NCI-H446 treated with DMSO at 0.1 percent for 48 hours (cell line): ENCODE measurements around the gene MIGA2.
A peak's percentile ranks its signal among the peaks of the same experiment; 100 is the strongest.
"Not testable (repeated sequence)": the region's sequence is repeated elsewhere in the genome, so short reads cannot be mapped to it uniquely, and the experiment has no call there.

Experiments
- DNase-seq: peaks from one replicate; lab custom pipeline; 2025; lab: John Stamatoyannopoulos, UW

Gene MIGA2

DNA sequence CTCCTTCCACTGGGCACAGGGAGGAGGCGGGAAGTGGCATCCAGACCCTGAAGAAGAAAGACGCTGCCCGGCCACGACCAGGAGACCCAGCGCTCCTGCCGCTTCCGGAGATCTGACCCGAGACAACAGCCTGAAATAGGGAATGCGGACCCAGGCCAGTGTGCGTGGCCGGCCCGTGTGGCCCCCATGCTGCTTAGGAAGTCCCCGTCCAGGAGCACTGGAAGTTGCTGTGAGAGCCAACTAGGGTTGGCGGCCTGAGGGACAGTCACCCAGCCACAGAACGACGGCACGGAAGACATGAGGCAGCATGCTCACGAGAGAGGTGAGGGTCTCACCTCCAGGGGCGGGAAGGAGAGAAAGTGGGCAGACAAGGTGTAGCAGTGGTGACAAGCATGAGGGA, 25.3 kb upstream of the MIGA2 start:
- DNase-seq, result no peak

DNA sequence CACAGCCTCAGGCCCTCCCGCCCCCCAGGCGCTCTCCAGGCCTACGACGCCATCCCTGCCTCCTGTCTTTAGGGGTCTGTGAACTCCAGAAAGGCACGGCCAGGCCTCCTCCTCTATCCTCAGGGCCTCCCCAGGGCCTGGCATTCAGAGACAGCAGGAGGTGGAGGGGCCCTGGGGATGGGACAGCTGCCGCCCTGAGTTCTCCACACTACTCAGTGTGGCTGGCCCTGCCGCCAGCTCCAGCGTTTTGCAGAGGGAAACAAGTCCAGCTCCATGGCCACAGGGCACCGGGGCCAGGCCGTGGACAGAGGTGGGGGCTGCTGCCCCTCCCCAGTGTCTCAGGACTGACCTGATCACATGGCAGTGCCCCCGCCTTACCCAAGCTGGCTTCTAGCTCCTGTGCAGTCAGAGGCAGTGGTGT, 24.7 kb upstream of the MIGA2 start:
- no peak for DNase-seq

DNA sequence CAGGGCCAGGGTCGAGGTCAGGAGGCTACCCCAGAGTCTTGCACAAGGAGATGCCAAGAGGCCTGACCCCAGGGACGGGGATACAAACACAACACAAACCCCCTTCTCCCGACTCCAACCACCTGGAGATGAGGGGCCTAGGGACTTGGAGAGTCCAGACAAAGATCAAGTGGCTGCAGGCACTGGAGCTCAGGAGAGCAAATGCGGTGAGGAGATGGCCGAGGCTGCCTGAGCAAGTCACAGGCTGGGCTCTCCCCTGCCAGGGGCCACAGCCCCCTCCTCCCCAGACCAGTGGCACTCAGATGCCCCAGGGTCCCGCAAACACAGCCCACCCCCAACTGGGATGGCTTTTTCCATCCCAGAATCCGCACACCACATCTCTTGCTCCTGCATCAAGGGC, 24.1 kb upstream of the MIGA2 start:
- no peak for DNase-seq

DNA sequence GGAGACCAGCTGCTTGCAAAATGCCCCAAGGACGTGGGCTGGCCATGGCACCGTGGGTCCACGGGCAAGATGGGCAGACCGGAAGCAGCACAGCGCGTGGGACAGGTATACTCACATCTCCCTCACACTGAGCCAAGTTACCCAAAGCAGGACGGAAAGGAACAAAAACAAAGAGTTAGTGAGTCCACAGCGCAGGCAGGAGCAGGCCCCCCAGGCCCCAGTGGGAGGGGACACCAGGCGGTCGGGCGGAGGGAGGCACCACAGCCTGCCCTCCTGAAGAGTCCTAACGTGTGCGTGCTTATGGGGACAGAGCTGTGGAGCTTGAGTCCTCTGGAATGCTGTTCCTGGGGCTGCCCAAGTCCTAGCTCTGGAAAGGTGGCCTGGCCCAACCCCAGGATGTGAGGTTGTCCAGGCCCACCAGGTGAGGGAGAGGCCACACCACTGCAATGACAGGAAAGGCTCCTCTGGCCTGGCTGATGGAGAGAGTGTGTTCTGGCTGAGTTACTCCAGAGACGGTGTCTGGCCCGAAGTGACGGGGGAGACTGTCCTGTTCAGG, 23.5 kb upstream of the MIGA2 start:
- no peak for DNase-seq

DNA sequence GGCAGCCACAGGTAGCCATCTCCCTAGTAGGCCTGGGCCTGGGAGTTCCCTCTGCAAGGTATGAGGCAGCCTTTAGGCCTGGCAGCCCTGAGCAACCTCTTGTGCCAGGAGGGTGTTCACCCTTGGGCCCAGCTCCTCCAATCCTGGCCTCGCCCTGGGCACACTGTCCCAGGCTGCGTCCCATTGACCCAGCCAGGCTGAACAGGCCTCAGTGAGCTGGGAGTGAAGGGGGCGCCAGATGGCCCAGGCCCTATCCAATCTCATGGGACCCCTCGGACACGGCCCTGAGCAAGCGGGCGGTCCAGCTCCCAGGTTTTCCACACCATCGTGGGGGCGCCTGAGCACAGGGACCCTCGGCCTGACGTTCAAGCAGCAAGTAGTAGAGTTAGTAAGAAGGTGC, 22.8 kb upstream of the MIGA2 start:
- no peak for DNase-seq

DNA sequence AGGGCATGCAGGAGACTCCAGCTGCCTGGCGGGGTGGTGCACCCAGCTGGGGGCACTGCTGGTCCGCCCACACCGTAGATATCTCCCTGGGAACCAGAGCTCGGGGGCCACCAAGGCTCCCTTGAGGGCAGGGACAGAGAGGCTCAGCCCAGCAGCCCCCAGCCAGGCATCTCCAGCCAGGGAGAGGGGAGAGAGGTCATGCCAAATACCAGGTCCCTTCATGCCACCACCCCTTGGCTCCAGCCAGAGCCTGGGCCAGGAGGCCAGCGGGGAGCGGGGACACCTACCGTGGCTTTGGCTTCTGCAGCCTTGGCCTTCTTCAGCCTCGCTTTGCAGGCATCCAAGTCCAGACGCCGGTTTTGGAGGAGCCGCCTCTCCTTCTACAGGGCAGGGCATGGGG, 22.3 kb upstream of the MIGA2 start:
- DNase-seq, result no peak

DNA sequence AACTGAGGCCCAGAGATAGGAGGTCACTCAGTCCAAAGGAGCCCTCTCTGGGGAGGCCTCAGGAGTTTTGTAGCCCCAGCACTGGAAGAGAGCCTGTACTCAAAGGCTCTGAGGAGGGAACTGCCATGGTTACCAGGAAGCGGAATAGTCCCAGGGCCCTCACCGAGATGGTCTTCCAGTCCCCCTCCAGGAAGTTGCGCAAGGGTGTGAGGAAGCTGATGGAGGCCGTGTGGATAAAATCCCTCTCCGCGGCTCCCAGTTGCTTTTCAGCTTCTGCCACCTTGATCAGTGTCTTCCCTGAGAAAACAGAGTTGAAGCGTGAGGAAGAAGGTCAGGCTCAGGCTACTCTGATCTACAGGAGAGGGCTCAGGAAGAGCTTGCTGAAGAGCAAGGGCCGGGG, 21.8 kb upstream of the MIGA2 start:
- no peak for DNase-seq

DNA sequence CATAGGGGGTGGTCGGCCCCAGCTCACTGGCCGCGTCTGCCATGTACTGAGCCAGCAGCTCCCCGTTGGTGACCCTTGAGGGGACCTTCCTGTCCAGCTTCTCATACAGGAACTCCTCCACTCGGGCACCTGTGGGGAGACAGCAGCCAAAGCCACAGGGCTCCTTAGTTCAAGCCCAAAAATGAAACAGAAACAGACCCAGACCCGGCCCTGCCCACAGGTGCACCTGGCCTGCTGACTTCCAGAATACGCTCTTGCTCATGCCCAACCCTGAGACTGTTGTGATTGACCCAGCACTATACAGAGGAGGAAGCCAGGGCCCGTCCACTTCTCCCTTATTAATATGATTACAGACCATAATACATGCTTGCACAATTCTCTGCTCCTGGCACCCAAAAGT, 15.3 kb upstream of the MIGA2 start:
- no peak for DNase-seq

DNA sequence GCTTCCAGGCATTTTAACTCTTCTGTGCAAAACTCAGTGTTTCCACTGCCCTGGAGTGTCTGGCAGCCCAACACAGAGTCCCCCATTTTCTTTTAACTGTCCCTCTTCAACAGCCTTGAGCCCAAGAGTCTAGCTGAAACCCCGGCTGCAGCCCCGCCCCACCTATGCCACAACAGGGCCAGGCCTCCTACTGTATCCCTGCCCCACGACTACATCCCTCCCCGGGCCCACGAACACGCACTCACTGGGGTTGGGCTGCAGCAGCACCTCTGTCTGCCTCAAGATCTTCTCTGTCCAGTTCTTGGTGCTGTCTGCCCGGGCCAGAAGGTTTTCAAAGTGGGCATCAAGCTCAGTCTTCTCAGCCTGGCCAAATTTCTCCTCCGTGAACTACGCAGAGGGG, 14.4 kb upstream of the MIGA2 start:
- no peak for DNase-seq

DNA sequence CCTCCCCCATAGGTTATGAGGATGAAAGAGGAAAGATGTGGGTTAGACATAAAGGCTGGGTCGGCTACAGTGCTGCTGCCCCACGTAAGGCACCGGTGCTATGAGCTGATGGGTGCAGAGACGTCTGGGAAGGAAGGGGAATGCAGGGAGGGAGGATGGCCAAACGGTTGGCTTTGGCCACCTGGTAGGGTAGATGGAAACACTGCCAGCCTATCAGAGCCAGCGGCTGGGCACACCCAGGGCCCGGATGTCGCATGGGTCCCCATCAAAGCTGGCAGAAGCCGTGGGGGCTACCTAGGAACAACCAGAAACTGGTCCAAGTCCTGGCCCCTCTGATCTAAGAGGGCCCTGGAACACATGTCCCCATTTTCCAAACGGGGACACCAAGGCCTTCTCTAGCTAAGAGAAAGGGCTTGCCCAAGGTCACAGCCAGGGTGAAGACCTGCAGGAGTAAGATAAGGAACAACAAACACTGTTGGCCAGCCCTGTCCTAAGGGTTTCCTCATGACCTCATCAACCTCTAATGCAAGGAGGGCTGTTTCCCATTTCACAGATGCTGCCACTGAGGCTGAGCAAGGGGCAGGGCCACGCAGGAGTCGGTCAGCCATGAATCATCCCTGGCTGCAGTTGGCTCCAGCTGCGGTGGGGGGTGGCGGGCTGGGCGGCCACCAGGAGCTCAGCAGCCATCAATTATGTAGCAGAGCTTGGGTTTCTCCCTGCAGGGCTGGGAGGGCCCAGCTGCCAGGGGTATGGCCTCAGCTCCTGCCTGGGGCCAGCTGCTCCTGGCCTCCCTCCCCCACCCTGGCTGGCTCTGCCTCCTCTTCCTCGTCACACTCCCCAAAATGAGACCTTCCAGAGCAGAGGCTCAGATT, 13.2 kb upstream of the MIGA2 start:
- no peak for DNase-seq

DNA sequence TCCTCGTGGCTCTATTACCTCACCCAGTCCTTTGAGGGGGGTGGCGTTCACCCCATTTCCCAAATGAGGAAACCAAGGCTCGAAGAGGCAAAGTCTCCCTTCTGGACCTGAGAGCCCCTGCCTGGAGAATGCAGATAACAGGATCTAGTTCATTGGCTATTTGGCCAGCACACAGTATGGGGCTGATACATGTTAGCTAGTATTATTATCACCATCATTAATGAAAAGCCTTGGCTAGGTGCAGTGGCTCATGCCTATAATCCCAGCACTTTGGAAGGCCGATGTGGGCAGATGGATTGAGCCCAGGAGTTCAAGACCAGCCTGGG, 12.6 kb upstream of the MIGA2 start:
- DNase-seq, result no peak

DNA sequence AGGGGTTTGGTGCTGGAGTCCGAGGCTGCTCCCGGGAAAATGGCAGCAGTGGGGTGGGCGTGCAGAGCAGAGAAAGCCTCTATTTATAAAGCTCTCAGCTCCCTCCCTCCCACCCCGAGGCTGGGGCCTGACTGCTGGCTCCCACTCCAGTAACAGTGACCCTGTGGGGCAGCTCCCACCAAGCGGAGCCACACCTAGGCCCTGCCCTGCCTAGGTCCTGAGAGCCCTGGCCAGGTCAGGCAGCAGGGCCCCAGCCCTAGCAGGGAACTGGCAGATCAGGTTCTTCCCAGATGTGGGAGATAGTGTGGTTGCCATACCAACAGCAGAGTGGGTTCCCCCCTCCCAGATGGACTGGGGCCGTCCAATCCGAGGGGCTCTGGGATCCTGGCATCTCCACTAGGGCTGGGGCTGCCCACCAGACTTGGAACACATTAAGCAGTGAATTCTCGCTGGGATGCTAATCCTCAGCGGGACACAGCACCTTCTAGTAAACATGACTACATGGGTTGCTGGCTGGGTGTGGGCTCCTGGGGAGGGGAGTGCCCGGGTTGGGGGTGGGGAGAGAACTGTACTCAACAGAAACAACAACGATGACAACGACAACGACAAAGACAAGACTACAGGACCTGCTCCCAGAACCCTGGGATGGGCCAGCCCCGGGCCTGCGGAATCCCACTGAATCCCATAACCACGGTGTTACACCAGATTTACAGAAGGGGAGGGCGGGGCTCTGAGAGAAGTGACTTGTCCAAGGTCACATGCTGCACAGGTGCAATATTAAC, 9.8 kb upstream of the MIGA2 start:
- no peak for DNase-seq

DNA sequence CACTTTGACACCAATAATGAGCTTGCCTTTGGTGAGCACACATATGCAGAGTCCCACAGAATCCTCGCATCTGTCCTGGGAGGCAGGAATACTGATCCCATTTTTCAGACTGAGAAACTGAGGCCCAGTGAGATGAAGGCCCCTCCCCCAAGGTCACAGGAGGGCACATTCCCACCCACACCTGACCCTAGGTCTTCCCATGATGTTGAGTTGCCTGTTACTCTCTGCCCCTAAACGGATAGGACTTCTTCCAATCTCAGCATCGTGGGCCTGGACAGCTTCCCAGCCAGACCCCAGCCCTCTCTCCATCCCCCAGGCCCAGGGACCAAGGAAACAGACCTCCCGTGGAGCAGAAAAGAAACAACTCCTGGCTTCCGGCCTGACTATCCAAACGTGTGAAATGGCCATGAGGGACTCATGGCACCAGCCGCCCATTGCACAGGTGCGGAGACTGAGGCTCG, 9.2 kb upstream of the MIGA2 start:
- DNase-seq, result no peak

DNA sequence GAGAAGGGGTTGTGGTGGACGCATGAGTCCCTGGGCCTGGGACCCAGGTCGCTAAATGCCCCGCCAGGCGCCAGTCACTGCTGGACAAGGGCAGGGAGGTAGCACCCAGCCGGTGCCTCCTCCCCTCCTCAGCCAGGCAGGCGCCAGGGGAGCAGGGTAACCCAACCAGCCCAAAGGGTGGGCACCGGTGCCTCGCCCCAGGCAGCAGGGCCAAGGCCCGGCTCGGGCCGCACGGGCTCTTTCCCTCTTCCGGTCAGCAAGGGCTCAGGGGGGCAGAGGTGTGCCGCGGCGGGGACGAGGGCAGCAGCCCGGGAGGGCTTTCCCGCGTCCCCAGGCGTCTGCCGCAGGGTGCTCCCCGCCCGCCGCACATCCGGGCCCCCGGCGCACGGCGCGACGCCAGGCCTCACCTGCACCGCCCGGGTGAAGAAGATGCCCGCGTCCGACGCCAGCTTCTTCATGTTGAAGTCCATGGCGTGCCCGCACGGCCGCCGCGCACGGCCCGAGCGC, 8.7 kb upstream of the MIGA2 start:
- DNase-seq, result no peak

DNA sequence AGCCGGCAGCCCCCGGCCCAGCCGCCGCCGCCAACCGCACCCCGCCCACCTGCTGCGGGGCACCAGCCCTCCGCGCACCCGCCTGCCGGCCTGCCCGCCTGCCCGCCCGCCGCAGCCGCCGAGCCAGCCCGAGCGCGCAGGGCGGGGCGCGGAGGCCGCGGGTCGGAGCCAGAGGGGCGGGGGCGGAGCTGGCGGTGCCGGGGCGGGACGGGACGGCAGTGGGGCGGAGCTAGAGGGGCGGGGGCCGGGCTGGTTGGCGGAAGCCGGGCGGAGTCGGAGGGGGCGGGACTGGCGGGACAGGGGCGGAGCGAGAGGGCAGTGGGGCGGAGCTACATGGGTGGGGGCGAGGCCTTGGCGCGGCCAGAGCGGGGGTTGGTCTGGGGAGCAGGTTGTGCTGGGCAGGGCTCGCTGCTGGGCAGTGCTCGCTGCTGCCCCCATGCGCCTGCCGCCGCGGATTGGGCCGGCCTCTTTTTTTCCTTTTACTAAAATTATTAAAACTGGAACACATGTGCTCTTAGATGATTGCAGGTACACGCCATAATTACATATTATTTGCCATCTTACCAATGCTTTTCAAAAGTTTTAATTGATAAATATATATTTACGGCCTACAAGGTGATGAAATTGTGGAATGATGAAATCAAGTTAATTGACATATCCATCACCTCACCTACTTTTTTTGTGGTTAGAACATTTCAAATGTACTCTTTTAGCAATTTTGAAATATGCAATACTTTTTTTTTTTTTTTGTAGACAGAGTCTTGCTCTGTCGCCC, 8.0 kb upstream of the MIGA2 start, which contains the start of gene SH3GLB2:
Gene SH3GLB2 (minus strand): TSS at position 140 of the 775 bp plus-strand sequence. CDS start 177 bp downstream, outside the sequence.
- DNase-seq, result peak; percentile 68

DNA sequence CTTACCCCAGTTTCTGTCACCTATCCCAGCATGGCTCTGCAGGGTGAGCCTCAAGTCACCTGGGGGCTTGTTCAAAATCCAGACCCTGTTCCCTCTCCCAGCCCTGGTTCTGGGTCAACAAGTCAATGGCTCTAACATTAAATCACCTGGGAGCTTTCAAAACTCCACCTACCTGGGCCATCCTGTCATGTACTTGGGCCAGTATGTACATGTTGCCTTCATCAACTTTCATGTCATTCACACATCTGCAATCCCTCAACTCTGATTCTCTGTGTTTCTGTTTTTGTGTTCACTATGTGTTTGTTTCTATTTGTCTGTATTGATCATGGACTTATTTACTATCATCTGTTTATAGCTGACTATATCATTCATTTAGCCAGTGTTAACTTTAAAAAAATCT, 6.2 kb upstream of the MIGA2 start:
- DNase-seq, result no peak

DNA sequence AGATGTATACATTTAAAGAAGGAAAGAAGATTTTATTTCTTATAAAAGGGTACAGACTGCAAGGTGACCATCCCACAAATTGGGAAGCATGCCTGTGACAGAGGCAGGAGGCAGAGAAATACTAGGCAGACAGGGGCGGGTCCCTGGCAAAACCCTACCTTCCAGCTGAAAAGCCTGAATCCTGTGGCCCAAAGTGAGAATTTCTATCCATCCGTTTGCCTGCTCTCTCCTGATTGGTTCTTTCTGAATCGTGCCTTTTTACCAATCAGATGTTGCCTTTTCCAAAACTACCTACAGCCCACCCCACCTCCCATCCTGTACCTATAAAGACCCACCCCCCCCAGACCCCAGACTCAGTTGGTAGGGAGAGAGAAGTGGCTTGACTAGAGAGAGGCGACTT, 4.9 kb upstream of the MIGA2 start:
- no peak for DNase-seq

DNA sequence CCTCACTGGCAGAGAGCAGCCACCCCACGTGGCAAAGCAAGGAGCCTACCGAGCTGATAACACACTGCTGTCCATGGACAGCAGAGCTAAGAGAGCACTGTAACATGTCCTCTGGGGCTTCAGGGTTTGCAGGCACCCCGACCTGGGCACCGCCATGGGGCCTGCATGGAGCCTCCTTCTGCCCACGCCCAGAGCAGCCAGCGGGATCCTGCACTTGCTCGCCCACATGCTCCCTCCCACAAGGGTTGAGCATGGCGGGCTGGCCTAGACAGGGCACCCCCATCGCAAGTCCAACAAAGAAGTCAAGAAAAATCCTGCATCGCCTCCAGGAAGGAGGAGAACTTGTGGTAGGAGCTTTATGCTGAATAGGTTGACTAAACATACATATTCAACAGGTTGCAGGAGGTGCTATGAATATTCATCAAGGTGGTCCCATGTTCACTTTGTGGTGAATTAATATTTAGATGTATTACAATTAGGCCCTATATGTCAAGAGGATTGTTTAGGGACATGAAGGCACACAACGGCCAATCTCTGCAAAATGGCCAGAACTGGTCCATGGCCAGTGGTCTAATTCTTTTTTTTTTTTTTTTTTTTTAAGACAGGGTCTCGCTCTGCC, 3.8 kb upstream of the MIGA2 start:
- no peak for DNase-seq

DNA sequence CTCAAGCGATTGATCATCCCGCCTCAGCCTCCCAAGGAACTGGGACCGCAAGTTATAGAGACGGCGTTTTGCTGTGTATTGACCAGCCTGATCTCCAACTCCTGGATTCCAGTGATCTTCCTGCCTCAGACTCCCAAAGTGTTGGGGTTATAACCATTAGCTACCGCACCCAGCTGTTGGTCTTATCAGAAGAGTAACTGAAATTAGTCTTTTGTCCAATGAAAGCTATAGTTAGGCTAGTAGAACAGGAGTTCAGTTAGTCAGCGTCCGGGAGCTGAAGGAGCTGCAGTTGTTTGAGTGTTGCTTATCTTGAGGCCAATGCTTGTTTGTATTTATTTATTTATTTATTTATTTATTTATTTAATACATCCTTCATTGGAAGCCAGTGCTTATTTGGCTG, 3.2 kb upstream of the MIGA2 start:
- no peak for DNase-seq

DNA sequence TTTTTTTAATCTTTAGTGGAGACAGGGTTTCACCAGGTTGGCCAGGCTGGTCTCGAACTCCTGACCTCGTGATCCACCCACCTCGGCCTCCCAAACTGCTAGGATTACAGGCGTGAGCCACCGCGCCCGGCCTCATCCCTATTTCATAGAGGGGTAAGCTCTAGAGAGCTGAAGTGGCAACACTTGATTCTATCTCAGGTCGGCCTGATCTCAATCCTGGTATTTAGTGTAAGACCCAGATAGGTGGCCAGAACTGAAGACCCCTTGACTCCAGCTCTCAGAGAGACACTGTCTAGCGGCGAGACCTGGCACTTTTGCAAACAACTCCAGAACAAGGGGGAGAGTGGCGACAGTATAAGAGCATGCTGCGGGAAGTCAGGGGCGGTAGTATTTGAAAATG, 588 bp upstream of the MIGA2 start:
- DNase-seq, result not testable (repeated sequence)

DNA sequence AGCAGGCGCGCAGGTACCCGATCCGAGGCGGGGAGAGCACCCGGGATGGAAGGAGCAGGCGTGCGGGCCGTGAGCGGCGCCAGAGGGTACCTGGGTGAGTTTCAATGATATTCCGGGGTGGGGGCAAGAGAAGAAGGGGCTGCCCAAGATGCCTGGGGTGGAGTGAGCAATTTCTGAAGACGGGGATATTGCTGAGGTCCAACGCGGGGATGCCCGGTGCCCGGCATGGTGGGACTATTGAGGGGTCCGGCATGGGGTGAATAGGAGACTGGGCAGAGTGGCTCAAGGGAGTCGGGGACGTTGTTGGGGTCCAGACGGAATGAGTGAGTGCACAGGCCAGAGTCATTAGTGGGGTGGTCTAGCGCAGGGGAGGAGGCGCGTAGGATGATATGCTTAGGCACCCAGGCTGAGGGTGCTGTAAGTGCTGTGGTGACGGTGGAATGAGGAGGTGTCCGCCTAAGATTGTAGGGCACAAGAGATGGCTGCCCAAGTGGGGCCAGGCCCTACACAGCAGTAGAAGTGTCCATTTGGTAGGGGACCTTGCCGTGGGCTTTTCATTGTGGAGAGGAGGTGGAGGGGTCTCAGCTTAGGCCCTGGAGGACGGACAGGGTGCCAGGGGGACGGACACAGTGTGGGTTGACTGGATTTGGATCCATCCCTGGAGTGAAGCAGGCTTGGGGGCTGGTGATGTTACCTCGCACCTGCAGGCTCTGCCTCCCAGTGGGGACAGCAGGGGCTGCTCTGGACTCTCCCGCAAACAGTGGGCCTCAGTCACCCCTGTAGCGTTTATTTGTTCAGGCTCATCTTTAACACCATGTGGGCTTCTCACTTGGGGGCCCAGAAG, 719 bp downstream of the MIGA2 start:
- DNase-seq, result no peak
